Fibroblast of villous mesenchyme (primary cell): ENCODE results near the gene SSBP3. TPM values are rescaled to one million over a fixed set of nuclear protein-coding genes. Genes with fewer than 3 reads are reported as not detected.

Source experiments
- DNase-seq: peaks from one replicate; pipeline ENCODE4 v3.0.0-alpha.2; 2010; ENCODE audit warnings: low read depth
- H3K4me3 ChIP-seq: 2 replicates; pipeline ENCODE4 v1.5.1; 2011; ENCODE audit warnings: low read depth, mild to moderate bottlenecking, low read length
- CTCF ChIP-seq: IDR thresholded peaks from 2 replicates; pipeline ENCODE4 v1.5.1; 2012; ENCODE audit warnings: low read depth, mild to moderate bottlenecking, low read length; ENCODE audit not compliant: insufficient read depth
- total RNA-seq: library from RNA; depleted of rRNA; stranded (reverse); fragments of >200 nt; gene quantifications from 2 replicates; pipeline ENCODE4 v1.2.3, GENCODE V29; 2012

The SSBP3 gene
- total RNA-seq, 1 donor = 15.1 TPM

- H3K4me3 ChIP-seq = no peak overlapping the region
- TF ChIP-seq CTCF = peak; percentile 17
- DNase-seq = no peak
Measured at GRCh38 chr1:54342742-54343687, 63.2 kb downstream of the SSBP3 start.

- TF ChIP-seq CTCF = no peak
- no peak overlapping the region for H3K4me3 ChIP-seq
- no peak for DNase-seq
Measured at GRCh38 chr1:54342288-54342687, 63.9 kb downstream of the SSBP3 start.

GRCh38 chr1:54341763-54342162 is 64.4 kb downstream of the SSBP3 start:
- DNase-seq = no peak
- H3K4me3 ChIP-seq = no peak overlapping the region
- TF ChIP-seq CTCF = no peak

- no peak for TF ChIP-seq CTCF
- H3K4me3 ChIP-seq = no peak overlapping the region
- DNase-seq = no peak
Measured at GRCh38 chr1:54340878-54341277, 65.3 kb downstream of the SSBP3 start.

GRCh38 chr1:54340434-54340833 is 65.8 kb downstream of the SSBP3 start:
- TF ChIP-seq CTCF = no peak
- DNase-seq = no peak
- no peak overlapping the region for H3K4me3 ChIP-seq

GRCh38 chr1:54339126-54339525 is 67.1 kb downstream of the SSBP3 start:
- no peak for TF ChIP-seq CTCF
- H3K4me3 ChIP-seq = no peak overlapping the region
- DNase-seq = peak; percentile 53

- no peak overlapping the region for H3K4me3 ChIP-seq
- no peak for TF ChIP-seq CTCF
- peak; percentile 65 for DNase-seq
Measured at GRCh38 chr1:54338464-54338863, 67.7 kb downstream of the SSBP3 start.
